Dedifferentiated amniotic fluid mesenchymal stem cell (primary cell): ENCODE measurements around the gene REPIN1.

Source experiments
- DNase-seq: peaks from one replicate; pipeline ENCODE4 v3.0.0-alpha.2; 2016; ENCODE audit errors: extremely low spot score

REPIN1 gene

DNA sequence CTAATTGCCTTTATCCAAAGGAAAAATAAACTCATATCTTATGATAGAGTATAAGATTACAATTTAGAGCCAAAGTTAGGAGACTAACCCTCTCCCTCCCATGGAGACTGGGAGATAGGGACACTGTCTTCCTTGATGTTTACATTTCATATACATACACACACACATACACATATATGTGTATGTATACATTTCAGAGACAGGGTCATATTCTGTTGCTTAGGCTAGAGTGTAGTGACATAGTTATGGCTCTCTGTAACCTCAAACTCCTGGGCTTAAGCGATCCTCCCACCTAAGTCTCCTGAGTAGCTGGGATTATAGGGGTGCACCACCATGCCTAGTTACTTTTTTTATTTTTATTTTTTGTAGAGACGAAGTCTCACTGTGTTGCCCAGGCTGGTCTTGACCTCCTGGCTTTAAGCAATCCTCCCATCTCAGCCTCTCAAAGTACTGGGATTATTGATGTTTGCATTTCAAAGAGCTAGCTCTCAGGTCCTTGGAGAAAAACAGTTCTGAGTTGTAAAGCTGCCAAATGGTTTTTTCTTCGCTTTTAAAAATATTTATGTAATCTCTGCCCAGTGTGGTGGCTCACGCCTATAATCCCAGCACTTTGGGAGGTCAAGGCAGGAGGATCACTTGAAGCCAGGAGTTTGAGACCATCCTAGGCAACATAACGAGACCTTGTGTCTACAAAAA, 8.1 kb upstream of the REPIN1 start:
- DNase-seq, result no peak

DNA sequence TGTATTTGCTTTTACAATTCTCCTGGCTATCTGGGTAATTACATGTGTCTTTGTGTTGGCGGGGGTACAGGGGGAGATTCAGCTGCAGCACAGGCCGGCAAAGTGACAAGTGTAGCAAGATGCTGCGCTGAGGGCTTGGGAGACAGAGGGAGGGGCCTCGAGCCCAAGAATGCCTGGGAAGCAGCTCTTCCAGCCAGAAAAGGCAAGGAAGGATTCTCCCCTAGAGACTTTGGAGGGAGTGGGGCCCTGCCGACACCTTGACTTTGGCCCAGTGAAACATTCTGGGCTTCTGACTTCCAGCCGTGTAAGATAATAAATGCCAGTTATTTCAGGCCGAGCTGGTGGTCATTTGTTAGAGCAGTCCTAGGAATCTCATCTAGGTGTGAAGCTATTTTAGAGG, 7.2 kb upstream of the REPIN1 start:
- no peak for DNase-seq

DNA sequence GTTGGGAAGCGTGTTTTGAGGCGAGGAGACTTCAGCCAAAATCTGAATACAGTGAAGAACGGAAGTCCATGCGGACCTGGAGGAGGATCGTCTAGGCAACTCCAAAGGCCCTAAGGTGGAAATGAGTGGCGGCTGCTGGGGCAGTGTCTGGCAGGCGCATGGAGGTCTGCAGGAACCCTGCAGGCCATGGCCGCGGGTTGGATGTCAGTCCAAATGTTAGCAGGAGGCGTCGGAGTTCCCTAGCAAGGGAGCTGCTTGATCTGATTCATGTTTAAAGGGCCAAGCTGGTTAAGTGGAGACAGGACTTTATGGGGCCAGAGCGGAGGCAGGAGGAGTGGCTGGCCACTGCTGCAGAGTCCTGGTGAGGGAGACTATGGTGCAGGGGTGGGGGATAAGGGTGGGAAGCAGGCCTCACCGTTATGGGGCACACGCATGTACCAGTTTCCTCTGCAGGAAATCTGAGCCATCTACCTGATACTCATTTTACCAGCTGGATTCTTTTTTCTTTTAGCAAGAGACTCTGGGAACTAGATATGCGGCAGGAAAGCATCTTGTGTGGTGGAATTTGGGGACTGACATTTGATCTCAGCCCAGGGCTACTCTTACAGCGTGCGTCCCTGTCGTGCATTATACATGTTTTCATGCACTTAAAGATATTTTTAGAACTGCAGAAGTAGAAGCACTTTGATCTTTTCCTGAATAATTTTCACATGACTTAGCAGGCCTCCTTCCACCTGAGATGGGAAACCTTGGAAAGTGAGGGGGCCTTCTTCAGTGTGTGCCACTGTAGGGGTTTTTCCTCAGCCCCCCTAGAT, 6.6 kb upstream of the REPIN1 start:
- DNase-seq, result no peak

DNA sequence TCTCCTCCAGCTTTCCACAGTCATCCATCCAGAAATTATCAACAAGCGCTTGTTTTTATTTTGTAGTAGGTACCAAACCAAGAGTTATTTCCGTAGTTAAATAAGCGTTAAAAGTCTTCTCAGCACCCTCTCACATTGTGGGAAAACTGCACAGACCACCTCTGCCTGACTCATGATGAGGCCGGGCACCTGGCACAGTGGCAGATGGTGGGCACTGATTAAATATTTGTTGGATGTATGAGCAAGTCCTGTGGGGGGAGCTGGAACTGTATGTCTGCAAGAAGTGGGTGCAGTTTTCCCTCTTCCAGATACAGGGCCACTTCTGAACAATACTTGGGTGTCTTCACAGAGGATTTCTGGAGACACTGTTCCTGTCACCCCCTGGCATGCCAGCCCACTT, 5.3 kb upstream of the REPIN1 start:
- DNase-seq, result no peak

DNA sequence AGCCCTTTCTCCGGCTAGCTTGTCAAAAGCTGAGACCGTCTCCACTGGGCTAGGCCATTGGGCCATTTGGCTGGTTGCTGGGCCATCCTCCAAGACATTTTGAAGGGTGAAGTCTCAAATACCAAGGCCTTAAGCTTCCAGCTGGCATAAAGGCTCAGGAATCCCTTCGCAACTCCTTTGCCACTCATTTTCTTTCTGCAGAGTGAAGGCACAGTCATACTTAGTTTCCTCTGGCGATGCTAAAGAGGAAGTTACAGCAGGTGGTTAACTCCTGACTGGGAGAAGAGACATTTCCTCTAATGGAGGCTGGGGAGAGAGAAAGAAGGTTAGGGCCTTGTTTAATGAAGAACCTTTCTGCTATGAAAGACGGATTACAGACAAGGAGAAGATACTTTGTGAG, 4.8 kb upstream of the REPIN1 start:
- DNase-seq, result no peak

DNA sequence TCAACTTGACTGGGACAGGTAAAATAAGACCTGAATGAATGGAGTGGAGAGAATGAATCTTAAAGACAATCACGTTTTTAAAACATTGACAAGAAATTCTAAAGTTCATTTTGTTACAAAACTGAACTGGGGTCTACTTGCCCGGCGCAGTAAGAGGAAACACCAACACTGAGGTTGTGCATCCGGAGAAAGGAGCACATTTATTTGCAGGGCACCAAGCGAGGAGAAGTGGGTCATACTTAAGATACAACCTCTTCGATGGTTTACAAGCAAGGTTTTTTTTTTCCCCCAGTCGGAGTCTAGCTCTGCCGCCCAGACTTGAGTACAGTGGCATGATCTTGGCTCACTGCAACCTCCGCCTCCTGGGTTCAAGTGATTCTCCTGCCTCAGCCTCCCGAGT, 3.4 kb upstream of the REPIN1 start:
- no peak for DNase-seq

DNA sequence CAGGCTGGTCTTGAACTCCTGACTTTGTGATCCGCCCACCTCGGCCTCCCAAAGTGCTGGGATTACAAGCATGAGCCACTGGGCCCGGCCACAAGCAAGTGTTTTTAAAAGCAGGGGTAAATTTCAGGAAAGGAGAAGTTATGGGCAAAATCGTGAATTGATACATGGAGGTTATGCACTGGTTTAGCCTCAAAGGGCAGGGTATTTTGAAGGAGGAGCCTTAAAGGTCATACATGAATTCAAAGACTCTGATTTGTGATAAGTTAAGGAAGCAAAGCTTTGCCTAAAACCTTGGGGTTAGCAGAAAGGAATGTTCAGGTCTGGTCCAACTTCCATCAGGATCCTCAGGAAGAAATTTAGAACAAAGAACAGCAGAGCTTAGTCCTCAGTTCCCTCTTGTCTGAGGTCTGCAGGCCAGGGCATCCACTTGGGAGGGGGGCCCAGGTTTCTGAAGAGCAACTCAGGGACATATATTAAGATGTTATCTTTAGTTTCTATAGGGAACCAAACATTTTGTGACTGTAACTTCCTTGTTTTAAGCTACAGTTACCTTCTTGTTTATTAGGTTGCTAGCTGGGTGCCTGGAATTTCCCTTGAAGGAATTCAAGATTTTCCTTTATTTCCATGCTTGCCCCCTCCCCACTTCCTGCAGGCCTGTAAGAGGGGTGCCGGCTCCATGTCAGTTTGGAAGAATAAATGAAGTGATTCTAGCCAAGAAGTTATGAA, 2.8 kb upstream of the REPIN1 start:
- no peak for DNase-seq

DNA sequence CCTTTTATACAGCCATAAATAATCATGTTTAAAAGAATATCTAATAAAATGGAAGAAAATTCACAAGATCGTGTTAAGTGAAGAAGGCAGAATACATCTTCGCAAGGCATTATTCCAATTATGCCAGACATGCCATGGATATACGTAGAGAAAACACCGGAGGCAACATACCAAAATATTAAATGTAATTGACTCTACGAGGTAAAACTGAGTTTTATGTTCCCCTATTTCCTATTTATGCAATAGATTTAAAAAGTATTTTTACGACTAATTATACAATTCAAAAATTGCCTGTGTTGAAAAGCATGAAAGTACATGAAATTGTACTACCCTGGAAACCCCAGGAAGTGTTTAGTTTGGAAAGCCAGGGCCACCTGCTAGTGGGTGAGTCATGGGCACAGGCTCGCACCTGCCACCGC, 936 bp upstream of the REPIN1 start:
- DNase-seq, result no peak

DNA sequence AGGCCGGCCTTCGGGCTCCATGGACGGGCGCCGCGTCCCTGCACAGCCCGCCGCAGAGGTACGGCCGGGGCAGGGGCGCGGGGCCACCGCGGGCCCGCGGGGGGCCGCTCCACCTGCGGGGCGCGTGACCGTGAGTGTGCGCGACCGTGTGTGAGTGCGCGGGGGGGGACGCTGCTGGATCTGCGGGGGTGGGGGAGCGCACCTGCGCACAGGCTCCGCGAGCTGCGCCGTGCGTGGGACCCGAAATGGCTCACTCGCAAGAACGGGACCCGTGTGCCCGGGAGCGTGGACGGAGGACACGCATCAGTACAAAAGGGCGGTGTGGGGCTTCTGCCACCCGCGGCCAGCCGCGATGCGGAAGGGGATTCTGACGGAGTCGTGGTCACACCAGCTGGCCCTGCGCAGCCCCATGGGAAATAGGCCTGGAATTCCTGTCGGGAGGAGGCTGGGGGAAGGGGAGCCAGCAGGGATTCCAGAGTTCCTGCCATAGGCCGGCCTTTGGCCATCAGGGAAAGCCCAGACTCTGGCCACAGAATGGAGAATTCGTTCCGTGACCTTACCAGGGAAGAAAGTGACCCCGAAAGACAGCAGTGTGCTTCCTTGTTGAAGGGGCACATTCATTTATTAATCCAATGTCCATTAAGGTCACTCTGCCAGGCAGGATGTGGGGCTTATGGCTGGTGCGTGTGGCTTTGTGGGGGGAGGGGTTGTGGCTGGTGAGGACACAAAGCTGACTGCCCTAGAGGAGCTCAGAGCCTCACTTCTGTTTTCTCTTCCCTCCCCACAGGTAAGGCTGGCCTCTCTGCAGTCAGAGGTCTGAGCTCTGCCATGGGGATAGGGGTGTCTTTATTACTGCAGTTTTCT, 494 bp downstream of the REPIN1 start:
- peak; percentile 38 for DNase-seq

DNA sequence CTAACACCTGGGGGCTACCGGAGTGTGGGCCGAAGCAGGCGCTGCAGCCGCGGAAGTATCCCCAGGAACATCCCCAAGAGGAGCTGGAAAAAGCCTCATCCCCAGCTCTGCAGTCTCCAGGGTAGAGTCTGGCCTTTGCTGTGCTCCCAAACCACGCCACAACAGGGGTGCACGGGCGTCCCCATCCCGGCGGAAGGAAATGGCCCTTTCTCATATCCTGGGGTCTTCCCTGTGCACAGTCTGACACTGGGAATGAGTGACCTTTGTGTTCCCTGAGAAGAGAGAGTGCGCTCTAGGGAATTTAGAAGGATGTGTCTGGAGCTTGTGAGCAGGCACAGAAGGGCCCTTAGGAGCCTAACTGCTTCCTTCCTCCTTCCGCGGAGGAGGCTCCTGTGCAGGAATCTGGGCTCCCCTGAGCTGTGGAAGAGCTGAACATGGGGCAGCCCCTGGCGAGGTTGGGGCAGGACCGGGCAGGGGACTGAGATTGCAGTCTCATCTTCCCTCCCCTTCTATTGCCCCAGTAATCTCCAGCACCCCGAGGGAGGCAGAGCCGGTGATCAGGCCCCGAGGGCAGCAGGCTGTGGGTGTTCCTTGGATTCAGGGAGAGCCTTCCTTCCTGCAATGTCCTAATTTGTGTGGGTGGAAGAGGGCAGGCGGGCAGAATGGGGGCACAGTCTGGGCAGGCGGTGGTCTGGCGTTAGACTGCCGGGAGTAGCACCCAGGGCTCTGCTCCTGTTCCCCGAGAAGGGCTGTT, 1.3 kb downstream of the REPIN1 start:
- no peak for DNase-seq

DNA sequence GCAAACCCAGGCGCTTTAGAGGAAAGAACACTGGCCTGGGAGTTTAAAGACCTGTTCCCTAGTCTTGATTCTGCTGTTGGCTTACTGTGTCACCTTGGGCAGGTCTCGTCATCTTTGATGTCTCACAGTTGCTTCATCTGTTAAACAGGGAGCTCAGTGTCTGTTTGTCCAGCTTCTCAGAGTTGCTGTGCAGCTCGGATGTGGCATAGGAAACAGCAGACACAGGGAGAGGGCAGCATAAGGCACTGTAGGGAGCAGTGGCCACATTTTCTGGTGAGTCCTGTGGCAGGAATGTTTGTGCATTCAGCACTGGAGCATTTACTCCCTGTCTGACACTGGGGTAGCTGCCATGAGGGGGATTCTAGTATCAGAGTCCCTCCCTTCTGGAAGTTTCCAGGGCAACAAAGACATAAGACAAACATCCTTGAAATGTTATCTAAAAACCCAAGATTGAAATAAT, 2.0 kb downstream of the REPIN1 start:
- DNase-seq, result peak; percentile 51

DNA sequence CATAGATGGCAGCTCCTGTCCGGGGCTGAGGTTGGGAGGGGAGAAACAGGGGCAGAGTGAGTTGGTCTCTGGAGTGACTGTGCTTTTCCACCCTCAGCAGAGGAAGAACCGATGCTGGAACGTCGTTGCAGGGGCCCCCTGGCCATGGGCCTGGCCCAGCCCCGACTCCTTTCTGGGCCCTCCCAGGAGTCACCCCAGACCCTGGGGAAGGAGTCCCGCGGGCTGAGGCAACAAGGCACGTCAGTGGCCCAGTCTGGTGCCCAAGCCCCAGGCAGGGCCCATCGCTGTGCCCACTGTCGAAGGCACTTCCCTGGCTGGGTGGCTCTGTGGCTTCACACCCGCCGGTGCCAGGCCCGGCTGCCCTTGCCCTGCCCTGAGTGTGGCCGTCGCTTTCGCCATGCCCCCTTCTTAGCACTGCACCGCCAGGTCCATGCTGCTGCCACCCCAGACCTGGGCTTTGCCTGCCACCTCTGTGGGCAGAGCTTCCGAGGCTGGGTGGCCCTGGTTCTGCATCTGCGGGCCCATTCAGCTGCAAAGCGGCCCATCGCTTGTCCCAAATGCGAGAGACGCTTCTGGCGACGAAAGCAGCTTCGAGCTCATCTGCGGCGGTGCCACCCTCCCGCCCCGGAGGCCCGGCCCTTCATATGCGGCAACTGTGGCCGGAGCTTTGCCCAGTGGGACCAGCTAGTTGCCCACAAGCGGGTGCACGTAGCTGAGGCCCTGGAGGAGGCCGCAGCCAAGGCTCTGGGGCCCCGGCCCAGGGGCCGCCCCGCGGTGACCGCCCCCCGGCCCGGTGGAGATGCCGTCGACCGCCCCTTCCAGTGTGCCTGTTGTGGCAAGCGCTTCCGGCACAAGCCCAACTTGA, 2.7 kb downstream of the REPIN1 start:
- no peak for DNase-seq

DNA sequence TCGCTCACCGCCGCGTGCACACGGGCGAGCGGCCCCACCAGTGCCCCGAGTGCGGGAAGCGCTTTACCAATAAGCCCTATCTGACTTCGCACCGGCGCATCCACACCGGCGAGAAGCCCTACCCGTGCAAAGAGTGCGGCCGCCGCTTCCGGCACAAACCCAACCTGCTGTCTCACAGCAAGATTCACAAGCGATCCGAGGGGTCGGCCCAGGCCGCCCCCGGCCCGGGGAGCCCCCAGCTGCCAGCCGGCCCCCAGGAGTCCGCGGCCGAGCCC, 3.3 kb downstream of the REPIN1 start:
- DNase-seq, result no peak

DNA sequence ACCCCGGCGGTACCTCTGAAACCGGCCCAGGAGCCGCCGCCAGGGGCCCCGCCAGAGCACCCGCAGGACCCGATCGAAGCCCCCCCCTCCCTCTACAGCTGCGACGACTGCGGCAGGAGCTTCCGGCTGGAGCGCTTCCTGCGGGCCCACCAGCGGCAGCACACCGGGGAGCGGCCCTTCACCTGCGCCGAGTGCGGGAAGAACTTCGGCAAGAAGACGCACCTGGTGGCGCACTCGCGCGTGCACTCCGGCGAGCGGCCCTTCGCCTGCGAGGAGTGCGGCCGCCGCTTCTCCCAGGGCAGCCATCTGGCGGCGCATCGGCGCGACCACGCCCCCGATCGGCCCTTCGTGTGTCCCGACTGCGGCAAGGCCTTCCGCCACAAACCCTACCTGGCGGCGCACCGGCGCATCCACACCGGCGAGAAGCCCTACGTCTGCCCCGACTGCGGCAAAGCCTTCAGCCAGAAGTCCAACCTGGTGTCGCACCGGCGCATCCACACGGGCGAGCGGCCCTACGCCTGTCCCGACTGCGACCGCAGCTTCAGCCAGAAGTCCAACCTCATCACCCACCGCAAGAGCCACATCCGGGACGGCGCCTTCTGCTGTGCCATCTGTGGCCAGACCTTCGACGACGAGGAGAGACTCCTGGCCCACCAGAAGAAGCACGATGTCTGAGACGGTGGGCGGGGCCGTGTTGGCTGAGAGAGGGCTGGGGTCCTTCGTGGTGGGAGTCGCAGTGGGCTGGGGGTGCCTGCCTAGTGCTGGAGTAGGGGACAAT, 3.8 kb downstream of the REPIN1 start:
- no peak for DNase-seq

DNA sequence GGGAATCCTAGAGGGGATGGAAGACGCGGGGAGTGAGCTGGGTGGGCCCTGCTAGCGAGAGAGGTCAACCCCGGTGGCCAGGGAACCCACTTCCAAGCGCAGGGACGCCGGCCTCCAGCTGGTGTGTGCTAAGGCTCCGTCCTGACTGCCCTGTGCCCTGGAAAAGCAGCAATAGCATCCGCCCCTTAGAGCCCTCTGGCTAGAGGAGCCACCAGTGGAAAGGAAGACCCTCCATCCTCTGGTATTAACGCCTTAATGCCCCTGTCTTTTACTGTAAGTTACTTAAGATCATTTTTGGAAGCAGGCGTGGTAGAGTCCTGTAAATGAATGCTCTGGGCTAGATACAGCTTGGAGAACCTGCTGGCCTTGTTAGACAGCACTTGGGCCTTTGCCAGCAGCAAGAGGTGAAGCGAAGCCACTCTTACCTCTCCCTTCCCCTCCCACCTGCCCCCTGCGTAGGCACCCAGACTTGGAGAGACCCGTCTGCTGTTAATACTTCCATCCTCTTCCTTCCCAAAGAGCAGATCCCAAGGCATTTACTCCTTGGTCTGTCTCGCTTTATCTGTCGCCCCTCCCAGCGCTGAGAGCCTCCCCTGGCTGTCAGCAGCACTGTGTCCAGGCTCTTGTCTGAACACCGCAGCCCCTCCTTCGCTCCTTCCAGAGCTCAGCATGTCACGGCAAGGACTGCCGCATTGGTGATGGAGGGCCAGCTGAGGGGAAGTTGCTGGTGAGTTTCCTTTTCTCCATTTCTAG, 4.6 kb downstream of the REPIN1 start:
- no peak for DNase-seq

DNA sequence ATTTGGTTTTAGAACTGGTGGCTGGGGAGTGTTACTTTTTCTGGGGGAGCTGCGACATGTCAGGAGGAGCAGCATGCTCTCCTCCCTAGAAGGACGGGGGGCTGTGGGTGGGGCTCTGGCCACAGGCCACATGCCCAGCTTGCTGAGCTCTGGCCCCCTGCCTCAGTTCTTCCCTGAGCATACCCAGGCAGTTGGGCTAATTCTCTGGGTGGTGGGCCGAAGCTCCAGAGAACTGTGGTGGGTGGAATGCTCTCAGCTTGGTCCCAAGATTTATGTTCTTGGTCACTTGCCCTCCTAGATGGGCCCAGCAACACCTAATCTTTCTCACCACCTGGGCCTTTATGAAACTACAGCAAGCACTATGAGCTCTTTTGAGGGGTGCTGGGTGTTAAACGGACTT, 5.4 kb downstream of the REPIN1 start:
- DNase-seq, result no peak

DNA sequence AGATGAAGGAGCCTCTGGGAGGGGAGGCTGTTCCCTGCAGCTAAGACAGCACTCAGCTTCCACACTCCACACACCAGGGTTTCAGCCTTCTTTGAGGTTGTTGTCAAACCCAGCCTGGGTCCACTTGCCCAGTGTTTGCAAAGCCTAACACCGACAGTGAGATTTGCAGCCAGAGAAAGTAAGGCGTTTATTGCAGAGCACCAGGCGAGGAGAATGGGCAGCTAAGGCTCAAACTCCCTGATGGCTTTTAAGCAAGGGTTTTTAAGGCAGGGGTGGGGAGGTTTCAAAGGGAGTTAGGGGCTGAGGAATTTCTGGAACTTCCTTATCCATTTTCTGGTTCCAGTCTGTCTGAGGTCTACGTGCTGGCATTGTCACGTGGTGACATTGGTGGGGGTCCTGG, 5.8 kb downstream of the REPIN1 start:
- DNase-seq, result no peak

DNA sequence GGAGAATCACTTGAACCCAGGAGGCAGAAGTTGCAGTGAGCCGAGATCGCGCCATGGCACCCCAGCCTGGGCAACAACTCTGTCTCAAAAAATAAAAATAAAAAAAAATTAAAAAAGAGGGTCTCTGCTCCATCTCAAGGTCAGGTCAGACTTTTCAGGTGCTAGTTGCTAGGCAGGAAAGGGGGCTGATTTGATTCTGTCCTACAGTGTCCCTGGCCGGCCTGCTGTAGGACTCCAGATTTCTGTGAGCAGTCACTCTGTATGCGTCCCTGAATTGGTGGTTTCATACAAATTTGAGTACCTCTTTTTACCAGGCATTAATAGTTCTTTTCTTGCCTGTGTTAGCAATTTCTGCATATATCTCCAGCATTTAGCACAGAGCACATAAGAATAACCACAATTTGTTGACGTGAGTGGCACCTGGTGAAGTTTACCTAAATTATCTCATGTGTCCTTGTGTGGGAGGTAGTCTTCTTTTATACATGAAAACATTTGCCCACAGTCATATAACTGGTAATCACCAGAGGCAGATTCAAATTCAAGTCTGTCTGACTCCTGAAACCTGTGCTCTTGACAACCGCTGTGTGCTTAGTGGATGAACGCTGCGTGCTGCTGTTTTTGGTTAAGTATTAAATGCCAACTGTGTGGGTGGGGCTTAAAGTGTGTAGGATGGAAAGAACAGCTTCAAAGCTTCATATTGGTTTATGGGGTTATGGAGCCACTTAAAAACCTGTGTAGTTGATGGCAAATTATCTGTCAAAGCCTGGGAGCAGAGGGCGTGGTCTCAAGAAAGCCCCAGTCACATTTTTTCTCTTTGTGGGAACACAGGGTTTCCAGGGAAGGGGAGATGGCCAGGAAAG, 7.3 kb downstream of the REPIN1 start:
- DNase-seq, result no peak
